Measurements from ENCODE around the gene CD34.

GRCh38 chr1:207938016-207938415 is 27.1 kb upstream of the CD34 start:
- TF ChIP-seq MAX (IDR thresholded peaks at IDR 0.05; ENCODE audit: low read depth, low read length) (no peak), POLR2A (IDR thresholded peaks at IDR 0.05; ENCODE audit: extremely low read depth, insufficient read length) (no peak), CTCF (IDR thresholded peaks at IDR 0.05; ENCODE audit: low read depth, low read length) (no peak), MYC (IDR thresholded peaks at IDR 0.05; ENCODE audit: low read depth, low read length) (no peak)

Measured in NB4 (cell line).